Upper lobe of left lung (tissue), 4 donors: ENCODE results near the gene BCL3.

ENCODE experiments used
- POLR2A ChIP-seq, 4 donors: fragments of 450-650 bp; IDR thresholded peaks; one replicate each; pipeline ENCODE4 v1.5.1; 2016 to 2017; ENCODE audit warnings: antibody characterized with exemption in 4 of 4, mild to moderate bottlenecking in 2 of 4
- TF ChIP-seq, protein P1 (sequence below), 6 experiments: fragments of 450-650 bp in 4 of 6; fragments of 200-600 bp in 2 of 6; sonication (generic) in 2 of 6; IDR thresholded peaks; one replicate each; pipeline ENCODE4 v1.5.1; 2016 to 2019; ENCODE audit warnings: antibody characterized with exemption in 6 of 6

- TF ChIP-seq, protein P1, sequence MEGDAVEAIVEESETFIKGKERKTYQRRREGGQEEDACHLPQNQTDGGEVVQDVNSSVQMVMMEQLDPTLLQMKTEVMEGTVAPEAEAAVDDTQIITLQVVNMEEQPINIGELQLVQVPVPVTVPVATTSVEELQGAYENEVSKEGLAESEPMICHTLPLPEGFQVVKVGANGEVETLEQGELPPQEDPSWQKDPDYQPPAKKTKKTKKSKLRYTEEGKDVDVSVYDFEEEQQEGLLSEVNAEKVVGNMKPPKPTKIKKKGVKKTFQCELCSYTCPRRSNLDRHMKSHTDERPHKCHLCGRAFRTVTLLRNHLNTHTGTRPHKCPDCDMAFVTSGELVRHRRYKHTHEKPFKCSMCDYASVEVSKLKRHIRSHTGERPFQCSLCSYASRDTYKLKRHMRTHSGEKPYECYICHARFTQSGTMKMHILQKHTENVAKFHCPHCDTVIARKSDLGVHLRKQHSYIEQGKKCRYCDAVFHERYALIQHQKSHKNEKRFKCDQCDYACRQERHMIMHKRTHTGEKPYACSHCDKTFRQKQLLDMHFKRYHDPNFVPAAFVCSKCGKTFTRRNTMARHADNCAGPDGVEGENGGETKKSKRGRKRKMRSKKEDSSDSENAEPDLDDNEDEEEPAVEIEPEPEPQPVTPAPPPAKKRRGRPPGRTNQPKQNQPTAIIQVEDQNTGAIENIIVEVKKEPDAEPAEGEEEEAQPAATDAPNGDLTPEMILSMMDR (IDR thresholded peaks at IDR 0.05) = no peak
- TF ChIP-seq POLR2A (IDR thresholded peaks at IDR 0.05) = no peak
Measured at GRCh38 chr19:44719262-44719701, 29.2 kb upstream of the BCL3 start.
